COLO668 (cell line): ENCODE measurements around the gene EN2.

Experiments used
- DNase-seq: peaks from one replicate; lab custom pipeline; 2025; ENCODE audit not compliant: unreplicated experiment; lab: John Stamatoyannopoulos, UW

EN2 gene

GRCh38 chr7:155458111-155458877 lies at the start of gene EN2:
TSS of gene EN2 (plus strand) at chr7:155458129. CDS start at chr7:155458378, 249 bp downstream.
- DNase-seq: peak; percentile 57

GRCh38 chr7:155408651-155409586 lies 49.0 kb upstream of the EN2 start:
- DNase-seq: no peak

DNA sequence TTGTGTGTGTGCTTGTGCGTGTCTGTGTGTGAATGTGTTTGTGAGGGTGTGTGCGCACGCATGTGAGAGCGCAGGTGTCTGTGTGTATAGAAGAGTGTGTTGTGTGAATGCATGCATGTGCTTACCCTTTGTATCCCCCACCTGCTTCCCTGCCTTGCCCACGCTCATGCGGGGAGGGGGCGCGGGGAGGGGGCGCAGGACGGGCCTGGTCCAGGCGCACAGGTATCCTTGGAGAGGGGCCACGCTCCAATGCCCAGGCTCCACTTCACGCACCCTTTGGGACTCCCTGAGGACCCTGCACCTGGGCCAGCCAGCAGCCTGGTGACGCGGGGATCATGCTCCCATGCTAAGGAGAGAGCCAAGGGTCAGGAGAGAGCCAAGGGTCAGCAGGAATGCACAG lies 47.9 kb upstream of the EN2 start:
- no peak for DNase-seq

DNA sequence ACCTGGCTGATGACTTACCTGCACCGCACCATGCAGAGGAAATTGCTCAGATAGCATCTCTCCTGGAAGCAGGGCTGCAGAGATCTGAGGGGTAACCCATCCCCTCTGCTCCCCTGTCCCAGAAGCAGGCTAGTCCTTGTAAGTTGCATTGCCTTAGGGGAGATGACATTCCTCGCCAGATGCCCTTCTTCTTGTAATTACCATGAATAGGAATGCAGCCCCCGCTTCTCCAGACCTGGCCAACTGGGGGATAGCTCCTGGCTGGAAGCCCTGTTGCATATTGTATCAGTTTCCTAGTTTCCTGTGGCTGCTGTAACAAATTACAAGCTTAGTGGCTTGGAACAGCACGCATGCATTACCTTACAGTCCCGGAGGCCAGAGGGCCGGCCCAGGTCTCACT lies 47.5 kb upstream of the EN2 start:
- no peak for DNase-seq

DNA sequence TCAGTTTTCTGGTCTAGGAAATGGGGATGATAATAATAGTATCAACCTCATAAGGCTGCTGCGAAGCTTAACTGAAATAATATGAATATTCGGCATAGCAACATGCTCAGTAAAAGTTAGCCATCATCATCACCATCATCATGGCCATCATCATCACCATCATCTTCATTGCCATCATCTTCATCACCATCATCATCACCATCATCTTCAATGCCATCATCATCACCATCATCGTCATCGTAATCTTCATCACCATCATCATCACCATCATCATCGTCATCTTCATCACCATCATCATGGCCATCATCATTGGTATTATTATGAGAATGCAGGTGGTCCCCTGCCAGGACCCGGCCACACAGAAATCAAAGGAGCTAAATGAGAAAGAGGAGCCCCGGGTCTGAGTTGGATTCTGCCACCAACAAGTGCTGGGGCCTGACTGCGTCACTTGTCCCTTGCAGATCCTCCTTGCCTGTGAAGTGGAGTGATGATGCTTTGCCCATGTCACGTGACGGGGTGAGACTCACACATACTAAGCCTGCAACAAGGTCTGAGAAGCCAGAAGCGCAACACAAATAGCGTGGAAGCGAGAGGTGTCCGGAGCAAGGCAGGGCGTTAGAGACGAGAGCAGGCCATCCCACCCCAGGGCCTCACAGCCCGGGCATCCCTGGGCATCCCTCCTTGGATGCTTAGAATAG lies 46.1 kb upstream of the EN2 start:
- DNase-seq: no peak

DNA sequence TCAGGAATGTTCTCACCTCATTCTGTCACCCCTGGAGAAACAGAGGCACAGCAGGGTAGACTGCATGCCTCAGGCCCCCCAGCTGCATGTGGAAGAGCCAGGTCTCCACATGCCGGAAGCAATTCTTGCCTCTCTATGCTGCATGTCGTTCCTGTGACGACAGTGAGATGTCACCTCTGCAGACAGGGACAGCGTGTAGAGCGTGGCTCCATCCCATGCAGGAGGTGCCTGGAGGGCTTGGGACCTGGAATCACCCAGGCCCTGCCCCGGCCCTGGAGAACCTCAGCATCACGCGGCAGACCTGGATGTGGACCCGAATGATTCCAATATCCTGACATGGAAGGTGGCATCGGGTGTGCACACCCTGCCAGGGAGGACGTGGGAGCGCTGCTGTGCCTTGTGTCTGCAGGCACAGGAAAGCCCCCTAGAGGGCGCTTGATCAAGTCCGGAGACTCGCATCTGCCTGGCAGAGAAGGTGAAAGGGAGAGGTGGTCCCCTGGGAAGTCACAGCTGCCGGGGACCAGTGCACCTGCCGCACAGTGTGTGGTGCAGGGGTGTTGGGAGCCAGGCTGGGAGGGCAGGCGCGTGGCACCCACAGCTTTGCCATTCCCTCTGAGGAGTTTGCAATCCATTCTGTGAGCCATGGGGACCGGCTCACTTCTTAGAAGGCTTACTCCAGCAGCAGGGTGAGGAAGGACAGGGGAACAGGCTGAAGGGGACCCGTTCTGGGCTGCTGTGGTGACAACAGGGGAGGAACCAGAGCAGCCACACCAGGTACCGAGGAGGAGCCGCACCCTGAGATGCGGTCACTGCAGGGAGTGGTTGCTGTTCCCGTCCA lies 45.3 kb upstream of the EN2 start:
- peak; percentile 45 for DNase-seq

DNA sequence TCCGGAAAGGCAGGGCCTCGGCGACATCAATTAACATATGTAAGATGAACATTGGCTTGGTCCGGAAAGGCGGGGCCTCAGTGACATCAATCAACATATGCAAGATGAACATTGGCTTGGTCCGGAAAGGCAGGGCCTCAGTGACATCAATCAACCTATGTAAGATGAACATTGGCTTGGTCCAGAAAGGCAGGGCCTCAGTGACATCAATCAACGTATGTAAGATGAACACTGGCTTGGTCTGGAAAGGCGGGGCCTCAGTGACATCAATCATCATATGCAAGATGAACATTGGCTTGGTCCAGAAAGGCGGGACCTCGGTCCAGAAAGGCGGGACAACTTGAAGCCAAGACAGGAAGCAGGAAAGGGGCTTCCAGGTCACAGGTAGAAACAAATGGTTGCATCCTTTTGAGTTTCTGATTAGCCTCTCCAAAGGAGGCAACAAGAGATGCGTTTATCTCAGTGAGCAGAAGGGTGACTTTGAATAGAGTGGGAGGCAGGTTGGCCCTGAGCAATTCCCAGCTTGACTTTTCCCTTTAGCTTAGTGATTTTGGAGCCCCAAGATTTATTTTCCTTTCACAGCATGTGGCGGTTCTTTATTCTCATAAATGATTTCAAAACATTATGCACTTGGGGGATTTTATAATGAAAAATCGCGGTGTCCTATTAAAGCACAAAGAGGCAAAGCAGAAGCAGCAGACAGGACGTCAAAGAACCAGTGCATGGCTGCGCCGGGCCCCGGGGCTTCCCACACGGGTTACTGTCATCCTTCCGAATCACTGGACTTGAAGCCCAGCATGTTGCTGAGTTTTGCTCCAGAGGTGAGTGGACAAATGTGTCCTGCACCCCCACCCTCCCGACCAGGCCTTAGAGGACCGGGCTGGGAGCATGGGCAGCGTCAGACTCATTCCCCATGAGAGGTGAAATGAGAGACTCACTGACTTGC lies 43.1 kb upstream of the EN2 start:
- no peak for DNase-seq

DNA sequence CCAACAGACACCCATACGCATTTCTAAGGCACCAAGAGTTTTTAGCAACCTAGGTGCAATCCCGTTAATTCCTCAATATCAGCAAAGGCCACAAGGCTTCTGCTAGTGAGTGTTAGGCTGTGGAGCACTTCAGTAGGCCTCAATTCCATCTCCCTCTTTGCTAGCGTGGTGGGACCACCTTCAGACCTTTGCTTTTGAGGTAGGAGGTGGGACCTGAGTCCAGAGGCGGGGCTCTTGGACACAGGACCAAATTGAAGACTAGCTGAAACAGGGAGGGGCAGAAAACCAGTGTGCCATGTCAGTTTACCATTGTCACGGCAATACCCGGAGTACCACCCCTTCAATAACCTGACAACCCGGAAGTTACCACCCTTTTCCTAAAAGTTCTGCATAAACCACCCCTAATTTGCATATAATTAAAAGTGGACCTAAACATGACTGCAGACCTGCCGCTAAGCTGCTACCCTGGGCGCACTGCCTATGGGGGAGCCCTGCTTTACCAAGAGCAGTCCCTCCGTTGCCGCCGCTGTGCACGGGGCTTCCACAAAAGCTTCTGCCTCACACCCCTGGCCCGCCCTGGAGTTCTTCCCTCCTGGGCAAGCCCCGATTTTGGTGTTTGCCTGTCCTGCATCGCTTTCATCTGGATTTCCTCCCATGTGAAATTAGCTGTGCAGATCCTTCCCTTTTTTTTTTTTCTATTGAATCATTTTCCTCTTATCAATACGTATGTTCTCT lies 41.1 kb upstream of the EN2 start:
- no peak for DNase-seq

DNA sequence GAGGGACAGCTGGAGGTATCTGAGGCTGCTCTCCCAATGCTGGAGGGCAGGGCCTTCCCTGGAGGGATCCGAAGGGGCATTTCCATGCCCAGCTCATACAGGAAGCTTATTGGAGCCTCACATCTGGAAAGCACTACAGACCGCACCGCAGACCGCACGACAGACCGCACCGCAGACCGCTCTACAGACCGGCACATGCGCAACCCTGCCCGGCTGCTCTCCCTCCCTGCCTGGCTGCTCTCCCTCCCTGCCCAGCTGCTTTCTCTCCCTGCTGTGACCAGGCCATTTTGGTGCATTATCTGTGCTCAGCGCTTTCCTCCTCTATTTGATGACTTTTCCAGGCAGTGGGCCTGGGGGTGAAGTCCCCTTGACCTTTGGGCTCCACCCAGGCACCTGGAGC lies 39.6 kb upstream of the EN2 start:
- DNase-seq: no peak

DNA sequence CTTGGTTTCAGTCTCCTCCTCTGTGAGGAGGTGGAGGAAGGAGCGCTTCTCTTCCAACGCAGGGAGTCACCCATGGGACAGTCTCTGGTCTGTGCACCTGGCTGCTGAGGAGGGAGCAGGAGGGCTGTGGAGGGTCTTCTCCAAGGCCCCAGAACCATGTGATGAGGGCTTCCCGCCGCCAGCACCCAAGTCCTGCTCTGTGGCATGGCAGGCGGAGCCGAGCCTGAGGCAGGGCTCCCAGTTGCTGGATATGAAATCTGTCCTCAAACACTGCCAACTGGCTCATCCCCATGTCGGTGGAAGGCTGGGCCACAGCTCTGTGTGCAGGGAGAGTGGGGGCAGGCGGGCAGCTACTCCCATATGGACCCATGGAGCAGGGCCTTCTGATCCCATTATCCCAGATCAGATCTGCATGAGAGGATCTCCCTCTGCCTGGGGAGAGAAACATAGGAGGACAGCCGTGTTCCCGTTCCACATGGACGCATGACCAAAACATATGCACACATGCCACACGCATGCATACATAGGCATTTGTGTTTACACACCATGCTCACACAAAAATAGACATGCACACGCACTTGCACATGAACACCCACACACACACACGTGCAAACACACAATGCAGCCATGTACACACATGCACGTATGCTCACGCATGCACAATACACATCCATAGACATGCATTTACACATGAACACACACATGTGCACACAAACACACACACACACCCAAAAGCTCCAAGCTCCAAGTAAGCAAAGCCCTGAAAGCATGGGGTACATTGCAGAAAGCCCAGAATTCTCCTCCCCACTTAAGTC lies 38.8 kb upstream of the EN2 start:
- DNase-seq: no peak

DNA sequence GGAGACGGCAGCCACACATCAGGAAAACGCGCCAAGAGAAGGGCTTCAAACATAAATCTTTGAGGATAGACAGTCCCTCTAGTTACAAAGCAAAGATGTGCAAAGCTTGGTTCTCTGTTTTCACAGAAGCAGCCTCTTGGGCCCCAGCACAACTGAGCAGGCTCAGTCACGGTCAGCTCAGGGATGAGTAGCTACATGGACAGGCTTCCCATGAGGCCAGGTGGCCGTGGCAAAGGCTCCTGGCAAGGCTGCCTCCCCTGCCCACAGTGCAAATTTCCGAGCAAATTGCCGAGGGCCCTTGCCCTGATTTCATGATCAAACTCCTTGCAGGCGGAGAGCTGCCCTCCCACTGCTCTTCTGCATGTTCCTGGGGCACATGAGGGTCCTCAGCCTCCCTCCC lies 37.8 kb upstream of the EN2 start:
- no peak for DNase-seq

GRCh38 chr7:155422151-155422550 lies 35.8 kb upstream of the EN2 start:
- no peak for DNase-seq

- no peak for DNase-seq
These were observed 35.2 kb upstream of the EN2 start for GRCh38 chr7:155422599-155423336.

DNA sequence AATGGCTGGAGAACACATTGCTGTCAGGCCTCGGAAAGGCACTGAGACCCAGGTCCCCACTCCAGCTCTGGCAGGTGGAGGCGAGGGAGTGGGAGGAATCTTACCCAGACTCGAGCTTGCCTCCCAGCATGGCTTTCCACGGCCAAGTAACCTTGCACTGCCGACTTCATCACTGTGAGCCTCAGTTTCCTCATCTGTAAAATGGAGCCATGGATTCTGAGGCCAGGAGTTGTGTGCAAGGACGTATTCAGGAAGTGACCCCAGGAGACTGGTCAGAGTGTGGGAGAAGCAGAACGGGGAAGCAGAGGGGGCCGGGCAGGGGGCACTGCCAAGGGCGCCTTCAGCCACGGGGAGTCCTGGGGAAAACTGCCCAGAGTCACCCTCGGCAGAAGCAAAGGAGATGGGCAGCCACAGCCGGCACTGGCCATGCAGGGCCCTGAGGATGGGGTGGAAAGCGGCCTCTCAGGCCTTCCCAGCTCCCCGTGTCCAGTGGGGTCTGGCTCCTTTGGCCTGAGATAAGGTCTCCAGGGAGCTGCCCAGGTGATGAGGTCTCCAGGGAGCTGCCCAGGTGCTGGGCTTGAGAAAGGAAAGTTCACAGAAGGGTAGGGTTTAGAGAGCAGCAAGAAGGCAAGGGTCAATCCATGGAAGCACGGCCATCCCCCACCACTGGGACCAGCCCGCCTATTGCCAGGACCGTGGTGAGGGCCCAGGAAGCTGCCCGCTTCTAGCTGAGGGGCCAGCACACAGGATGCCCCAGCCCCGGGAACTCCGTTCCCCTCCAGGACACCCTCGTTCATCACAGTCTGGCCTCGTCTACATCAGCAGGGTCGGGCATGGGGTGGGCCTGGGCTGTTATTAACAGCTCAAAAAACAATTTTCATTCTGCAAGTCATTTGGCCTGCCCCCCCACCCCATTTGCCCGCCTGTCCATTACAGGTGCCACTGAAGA lies 34.3 kb upstream of the EN2 start:
- no peak for DNase-seq

GRCh38 chr7:155424301-155425010 lies 33.5 kb upstream of the EN2 start:
- no peak for DNase-seq

- DNase-seq: no peak
These were observed 33.0 kb upstream of the EN2 start for GRCh38 chr7:155425011-155425340.
